ENCODE measurements around the gene PHF2.

Gene PHF2

DNA sequence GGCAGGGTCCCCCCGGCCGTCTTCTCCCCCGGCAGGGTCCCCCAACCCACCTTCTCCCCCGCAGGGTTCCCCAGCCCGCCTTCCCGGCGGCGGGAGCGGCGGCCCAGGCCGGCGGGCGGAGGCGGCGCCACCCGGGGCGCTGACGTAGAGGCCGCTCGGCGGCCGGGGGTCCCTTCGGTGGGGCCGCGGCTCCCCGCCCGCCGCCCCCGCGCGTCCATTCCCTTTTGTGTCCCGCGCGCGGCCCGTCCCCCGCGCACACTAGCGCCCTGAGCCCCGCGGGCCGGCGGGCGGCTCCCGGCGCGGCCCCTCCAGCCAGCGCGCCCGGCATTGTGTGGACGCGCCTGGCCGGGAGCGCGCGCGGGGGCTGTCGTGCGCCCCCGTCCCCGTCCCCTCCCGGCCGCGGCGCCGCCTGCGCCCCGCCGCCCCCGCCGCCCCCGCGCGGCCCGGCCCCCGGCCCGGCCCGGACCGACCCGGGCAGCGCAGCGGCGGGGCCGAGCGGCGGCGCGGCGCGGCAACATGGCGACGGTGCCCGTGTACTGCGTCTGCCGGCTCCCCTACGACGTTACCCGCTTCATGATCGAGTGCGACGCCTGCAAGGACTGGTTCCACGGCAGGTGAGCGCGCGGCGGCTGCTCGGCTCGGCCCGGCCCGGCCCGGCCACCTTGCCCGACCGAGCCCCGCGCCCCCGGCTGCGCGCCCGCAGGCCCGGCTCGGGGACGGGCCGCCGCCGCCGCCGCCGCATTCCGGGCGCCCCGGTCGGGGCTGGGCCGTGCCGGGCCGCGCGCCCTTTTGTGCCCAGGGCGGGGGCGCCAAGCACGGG, at the start of gene PHF2:
PHF2 (plus strand) TSS at position 327 of the 820 bp plus-strand sequence; CDS start at position 517, 190 bp downstream.
- no peak for DNase-seq (ENCODE audit: low read depth in 2 of 3, low spot score in 1 of 3)

DNA sequence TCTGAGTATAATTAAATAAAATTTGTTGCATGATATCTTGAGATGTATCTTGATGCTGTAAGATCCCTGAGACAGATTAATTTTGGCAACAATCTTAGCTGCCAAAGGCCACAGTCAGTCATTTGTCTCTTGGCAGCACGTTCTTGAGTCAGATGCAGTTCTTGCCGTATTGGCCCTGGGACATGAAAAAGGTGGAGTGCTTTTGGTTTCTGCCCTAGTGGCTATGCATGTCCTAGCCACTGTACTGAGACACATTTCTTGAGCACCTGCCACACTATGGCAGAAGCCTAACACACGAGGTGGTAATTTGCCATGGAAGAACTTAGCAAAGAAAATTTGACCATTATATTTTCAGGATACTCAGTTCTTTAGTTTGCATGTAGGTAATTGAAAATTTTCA, 45.0 kb upstream of the PHF2 start:
- DNase-seq (ENCODE audit: low read depth in 2 of 3, low spot score in 1 of 3) = no peak

DNA sequence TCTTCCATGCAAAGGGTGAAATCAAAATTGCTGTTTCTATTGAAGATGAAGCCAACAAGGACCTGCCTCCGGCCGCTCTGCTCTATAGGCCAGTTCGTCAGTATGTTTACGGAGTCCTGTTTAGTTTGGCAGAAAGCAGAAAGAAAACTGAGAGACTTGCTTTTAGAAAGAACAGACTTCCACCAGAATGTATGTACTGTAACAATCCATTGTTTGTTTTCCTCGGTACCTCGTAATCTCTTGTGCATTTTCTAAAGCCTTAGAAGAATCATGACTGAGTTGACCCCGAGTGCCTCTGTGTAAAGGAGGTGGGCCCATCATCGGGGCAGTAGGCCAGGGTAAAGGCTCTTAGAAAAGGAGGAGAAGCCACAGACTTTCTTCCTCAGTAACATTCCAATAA, 44.2 kb upstream of the PHF2 start:
- DNase-seq (ENCODE audit: low read depth in 2 of 3, low spot score in 1 of 3) = no peak

DNA sequence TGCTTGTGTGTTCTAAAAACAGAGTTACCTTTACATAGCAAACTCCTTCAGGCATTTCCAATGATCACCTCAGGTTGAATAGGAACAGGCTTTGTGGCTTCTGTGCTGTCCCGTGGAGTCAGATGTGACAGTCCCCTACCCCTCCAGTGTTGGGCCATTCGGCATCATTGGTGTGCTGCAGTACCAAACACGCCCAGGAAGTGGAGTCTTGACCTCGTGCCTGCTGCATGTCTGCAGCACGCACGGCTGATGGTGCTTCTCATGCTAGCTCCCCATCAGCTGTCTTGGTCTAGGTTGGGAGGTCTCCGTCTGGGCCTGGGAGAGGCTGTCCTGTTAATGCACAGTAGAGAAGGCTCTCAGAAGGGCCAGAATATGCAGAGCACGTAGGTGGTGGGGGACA, 42.5 kb upstream of the PHF2 start:
- no peak for DNase-seq (ENCODE audit: low read depth in 2 of 3, low spot score in 1 of 3)

DNA sequence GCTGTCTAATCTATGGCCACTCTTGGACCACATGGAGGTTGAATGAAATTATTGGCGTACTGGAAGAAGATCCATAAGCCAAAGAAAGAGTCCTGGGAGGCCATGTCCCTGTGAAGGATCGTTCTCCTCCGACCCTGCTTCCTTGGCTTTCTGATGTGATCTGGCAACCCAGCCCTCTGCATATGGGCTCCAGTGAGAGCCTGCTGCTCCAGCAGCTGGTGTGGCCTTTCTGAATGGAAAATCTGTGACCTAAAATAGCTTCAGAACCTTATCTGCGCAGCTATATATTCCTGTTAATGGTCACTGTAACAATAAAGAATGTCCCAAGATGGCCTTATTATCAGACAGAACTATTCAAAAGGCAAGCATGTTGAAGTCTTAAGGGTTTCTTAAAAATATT, 40.2 kb upstream of the PHF2 start:
- no peak for DNase-seq (ENCODE audit: low read depth in 2 of 3, low spot score in 1 of 3)

DNA sequence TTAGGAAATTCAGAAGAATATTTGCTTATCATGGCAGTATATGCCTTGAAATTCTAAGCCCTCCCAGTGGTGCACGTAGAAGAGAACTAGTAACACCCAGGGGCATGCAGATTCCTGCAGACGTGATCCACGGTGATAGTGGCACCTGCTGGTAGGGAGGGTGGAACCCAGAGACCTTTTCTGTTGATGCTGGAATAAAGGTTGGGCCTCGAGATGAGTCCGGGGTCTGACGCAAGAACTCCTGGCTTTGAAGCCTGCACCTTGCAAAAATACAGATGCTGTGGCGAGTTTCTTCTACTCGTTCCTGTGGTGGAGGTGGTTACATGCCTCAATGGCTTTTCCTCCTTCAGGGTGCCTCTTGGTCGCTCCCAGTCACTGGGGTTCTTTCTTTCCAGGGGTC, 39.5 kb upstream of the PHF2 start:
- no peak for DNase-seq (ENCODE audit: low read depth in 2 of 3, low spot score in 1 of 3)

DNA sequence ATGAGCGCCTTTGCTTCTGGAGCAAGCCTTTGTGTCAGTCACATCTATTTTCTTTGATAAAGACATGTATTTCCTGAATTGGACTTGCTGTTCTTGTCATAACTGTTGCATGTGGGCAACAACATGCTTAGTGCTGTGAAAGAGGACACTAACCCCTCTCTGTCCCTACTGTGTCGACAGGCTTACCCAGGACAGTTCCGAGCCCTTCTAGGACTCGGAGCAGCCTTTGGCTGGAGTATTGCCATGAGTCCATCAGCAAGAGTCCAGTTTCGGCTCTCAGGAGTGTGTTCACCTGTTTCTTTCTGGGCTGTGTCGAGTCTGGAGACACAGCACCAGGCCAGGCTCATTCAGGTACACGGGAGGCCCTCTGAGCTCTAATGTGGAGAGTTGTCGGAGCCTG, 36.1 kb upstream of the PHF2 start:
- DNase-seq (ENCODE audit: low read depth in 2 of 3, low spot score in 1 of 3) = no peak

DNA sequence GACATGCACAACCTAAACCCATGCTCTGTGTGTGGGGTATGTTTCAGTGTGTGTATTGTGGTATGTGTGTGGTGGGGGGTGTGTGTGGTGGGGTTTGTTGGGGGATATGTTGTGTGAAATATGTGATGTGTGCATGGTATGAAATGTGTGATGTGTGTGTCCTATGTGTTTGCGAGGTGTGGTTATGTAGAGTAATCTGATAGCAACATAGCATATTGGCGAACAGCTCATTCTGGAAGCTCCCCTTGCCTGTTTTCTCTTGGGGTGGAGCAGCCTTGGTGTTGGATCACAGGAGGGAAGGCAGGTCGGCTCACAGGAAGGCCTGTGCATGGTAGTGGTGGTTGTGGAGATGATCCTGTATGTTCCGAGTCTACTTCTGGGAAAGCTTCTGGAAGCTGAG, 35.4 kb upstream of the PHF2 start:
- DNase-seq (ENCODE audit: low read depth in 2 of 3, low spot score in 1 of 3) = no peak

DNA sequence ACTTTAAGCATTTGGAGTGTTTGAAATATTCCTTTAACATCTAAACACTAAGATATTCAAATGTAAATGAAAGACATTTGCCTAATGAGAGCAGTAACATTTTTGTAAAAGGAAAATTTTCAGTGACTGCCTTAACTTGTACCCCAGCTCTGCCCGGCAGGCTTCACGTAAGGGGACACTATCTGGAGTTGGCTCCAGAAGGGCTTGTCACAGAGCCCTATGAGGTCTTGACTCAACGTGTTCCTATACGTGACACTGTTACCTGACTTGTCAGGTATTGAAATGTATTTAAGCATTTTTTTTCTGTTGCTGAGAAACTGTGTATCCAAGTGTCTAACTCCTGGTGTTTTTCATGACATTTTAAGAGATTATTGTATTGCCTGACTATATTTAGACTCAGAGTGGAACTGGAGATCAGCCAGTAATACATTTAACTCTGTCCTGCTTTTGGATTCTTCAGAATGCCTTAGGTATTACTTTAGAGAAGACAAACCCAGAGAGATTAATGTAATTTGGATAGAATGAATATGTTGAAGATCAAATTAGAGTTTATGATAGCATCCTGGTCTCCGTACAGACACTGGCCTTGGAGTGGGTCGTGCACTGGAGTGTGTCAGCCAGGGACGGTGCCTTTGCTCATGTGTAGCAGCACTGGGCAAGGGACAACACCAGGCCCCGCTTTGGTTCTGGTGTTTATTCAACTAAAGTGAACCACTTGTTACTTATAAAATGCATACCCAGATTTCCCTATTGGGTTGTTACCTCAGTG, 34.6 kb upstream of the PHF2 start:
- no peak for DNase-seq (ENCODE audit: low read depth in 2 of 3, low spot score in 1 of 3)

DNA sequence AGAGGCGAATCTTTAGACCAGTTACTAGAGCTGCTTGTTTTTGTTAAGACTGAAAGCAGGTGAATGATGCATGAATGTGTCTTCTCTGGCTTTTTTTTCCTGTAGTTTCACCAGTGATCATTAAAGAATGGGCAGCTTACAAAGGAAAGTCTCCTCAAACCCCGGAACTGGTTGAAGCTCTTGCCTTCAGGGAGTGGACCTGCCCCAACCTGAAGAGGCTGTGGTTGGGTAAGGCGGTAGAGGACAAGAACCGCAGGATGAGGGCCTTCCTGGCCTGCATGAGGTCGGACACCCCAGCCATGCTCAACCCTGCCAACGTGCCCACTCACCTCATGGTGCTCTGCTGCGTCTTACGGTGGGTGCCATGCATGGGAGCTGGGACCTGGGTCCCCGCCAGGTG, 33.3 kb upstream of the PHF2 start:
- DNase-seq (ENCODE audit: low read depth in 2 of 3, low spot score in 1 of 3) = no peak

DNA sequence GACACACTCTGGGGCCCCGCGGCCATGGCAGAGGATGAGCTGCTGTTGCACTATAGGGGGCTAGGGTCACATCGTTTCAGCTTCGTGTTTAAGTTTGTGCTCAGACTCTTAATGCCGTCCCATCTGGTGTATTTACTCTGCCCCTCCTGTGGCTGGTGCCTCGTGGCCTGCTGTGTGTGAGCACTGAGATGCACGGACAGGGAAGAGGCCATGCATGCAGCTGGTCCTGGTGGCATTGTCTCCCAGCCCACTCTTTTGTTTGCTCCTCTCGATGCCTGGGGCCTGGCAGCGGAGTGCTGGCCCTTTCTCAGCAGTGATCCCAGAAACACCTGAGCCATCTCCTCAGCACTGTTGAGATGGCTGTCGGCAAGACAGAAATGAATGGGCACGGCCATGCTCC, 30.0 kb upstream of the PHF2 start:
- DNase-seq (ENCODE audit: low read depth in 2 of 3, low spot score in 1 of 3) = no peak

DNA sequence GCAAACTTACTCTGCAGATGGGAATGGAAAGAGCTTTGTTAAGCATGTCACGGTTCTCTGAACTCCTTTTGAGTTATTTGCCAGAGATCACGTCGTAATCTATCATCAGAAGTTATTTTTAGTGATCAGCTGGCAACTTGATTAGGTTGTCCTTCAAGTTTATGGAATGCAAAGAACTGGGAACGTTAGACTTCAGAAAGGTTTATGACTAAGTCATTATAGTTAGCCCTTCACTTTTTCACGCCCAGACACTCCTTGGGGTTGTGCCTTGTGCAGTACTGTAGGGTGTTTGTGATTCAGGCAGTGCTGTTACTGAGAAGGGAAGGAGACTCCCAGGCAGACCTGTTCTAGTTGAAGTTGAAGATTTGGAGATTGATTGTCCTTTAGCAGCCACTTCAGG, 26.8 kb upstream of the PHF2 start:
- DNase-seq (ENCODE audit: low read depth in 2 of 3, low spot score in 1 of 3) = no peak

DNA sequence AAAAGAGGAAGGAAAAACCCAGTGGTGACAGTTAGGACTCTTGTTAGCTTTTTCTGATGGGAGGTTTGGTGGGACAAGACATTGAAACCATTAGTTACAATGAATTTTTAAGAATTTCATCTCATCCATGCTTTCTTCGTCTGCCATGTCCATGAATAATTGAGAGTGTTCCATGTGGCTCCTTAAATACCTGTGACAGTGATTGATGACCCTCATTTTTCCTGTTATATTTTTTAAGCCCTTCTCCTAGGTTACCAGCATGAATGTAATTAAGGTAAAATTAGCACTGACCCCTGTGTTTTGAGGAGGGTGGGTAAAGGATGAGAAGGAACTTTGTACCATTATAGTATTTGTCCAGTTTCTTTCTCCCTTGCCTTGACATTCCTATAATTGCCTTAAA, 23.5 kb upstream of the PHF2 start:
- no peak for DNase-seq (ENCODE audit: low read depth in 2 of 3, low spot score in 1 of 3)

DNA sequence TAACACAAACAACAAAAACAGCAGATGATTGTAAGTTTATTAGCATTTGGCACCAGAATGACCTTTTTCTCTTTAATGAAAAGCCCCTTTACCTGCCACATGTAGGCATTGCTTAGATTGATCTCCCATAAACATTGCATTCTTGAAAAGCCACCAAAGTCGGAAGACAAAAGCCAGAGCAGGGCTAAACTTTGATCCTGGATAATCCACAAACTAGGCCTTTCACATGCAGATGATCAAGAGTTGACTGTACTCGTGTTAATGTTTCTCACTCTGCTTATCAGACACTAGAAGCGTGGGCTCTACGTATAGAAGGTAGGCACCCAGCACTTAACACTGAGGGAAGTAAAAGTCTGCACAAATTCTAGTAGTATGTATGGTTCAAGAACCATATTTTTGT, 21.0 kb upstream of the PHF2 start:
- DNase-seq (ENCODE audit: low read depth in 2 of 3, low spot score in 1 of 3) = no peak

DNA sequence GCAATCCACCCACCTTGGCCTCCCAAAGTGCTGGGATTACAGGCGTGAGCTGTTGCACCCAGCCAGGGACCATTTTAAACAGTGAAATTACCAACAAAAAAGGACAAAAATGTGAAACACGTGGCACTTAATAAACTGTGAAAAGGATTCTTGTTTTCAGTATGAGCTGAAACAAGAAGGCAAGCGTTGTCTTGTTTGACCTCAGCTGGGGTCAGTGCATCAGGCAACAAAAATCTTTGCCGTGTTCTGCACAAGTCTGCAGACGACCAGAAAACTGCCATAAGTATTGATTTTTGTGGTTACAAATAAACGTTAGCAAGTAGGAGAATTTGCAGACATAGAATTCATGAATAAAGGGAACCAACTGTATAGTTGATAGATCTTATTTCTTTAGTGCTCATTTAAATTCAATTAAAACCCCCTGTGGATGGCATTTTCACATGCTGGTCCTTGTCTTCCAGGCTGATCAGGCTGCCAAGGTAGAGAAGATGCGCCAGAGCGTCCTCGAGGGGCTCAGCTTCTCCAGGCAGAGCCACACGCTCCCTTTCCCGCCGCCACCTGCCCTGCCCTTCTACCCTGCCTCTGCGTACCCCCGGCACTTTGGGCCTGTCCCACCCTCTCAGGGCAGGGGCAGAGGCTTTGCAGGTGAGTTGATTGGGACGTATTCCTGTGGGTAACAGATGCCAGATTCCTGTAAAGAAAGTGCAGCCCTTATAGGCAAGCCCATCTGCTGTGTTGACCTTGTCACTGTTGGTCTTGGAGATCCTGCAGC, 18.8 kb upstream of the PHF2 start:
- DNase-seq (ENCODE audit: low read depth in 2 of 3, low spot score in 1 of 3) = no peak

DNA sequence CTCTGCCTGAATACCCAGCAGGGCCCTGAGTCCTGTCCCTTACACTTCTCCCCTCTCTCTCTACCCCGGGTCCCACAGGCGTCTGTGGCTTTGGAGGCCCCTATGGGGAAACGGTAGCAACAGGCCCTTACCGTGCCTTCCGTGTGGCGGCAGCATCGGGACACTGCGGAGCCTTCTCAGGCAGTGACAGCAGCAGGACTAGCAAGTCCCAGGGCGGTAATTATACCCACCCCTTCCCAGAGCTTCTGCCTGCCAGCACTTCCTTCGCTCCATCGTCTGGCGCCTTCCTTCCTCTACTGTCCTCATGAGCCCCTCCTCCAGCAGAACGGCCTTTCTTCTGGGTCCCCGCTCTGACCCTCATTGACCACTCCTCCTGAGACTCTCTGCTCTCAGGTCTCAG, 17.9 kb upstream of the PHF2 start:
- DNase-seq (ENCODE audit: low read depth in 2 of 3, low spot score in 1 of 3) = no peak

DNA sequence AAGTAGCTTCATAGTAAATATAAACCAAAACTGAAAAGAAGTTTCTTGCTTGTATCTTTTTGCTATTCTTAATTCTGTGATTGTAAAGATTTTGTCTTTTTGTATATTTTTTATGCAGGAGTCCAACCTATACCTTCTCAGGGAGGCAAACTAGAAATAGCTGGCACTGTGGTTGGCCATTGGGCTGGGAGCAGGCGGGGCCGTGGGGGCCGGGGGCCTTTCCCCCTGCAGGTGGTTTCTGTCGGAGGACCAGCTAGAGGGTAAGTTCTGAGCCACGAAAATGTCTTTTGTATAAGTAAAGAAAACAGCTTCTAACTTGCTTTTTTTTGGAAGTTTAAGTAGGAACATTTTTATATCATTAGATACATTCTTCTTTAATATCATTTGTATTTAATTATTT, 15.4 kb upstream of the PHF2 start:
- no peak for DNase-seq (ENCODE audit: low read depth in 2 of 3, low spot score in 1 of 3)

DNA sequence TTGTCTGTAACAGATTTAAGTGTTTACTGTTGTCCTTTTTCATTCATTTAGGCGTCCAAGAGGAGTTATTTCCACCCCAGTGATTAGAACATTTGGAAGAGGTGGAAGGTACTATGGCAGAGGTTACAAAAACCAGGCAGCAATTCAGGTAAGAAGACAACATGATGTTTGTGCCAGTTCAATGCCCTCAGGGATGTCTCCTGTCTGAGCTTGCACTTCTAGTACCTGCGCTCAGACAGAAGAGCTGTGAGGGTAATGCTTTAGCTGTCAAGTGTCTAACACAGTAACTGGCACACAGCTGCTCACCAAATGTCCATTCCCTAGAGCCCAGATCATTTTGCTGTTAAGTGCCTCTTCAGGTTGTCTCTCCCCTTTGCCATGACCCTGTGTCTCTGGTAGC, 14.2 kb upstream of the PHF2 start:
- DNase-seq (ENCODE audit: low read depth in 2 of 3, low spot score in 1 of 3) = no peak

DNA sequence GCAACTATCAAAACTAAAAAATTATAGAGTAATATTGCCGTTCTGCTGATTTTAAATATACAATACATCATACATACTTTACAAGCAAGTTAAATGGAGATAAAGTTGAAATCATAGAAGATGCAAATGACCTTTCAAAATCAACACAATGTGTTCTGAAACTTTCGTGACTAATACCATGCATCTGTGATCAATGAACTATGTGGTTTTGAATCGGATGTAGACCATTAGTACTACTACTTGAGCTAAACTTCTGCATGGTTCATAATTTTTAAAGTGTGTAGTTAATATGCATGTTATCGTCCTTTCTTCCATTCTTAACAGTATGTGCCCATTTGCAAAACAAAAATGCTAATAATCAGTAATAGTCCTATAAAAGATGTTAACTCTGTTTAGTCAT, 11.3 kb upstream of the PHF2 start:
- DNase-seq (ENCODE audit: low read depth in 2 of 3, low spot score in 1 of 3) = no peak

DNA sequence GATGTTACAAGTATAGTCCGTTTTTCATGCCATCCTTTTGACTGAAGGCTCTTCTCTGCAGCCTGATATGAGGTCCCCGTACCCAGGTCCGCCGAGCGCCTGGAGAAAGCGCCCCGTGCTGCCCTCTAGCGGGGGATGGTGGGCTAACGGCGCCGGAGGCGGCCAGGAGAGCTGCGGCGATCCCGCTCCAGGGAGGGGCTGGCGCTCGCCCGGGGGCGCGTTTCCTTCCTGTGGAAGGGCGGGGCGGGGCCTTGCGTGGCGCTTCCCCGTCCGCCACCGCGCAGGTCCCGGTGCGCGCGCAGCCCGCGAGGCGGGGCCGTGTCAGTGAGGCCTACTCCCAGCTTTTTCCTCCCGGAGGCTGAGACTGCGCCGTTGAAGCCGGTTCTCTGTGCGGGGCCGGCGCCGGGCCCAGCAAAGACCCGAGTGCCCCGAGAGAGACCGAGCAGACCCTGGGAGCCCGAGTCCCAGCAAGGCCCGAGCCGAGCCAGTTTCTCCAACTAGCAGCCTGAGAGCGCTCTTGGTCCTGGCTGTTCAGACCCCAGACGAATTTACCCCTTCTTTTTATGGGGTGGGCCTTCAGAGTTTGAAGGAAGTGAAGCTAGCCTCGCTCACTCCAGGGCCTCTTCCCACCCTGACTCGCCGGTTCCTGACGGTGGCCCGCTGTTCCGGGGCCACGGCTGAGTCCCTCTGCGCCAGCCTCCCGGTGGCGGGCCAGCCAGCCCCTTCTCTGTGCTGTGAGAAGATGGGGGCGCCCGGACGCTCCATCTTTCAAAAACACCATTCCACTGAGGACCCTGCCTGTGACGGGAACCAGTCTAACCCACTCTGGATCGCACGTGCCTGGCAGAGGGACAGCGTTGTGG, 9.7 kb upstream of the PHF2 start:
- peak; percentile 97 to 99 (median 99) for DNase-seq (ENCODE audit: low read depth in 2 of 3, low spot score in 1 of 3)
